ENCODE results near the gene LRRC46.

Gene LRRC46

GRCh38 chr17:47850692-47851573 lies 19.5 kb downstream of the LRRC46 start, which contains the start of gene SP6:
SP6 (minus strand) TSS chr17:47851163; CDS start chr17:47848429, 2,734 bp downstream.
- peak within 1 kb of the TSS; percentile 67 for H3K4me3 Mint-ChIP-seq
- no peak within 1 kb of the TSS for H3K27ac Mint-ChIP-seq
- peaks cover 26% of the 10 kb centered on the region for H3K4me1 Mint-ChIP-seq
- no peaks in the 10 kb centered on the region for H3K9me3 Mint-ChIP-seq
- ATAC-seq (peak; percentile 92), DNase-seq (ENCODE audit: low spot score in 2 of 2) (peak; percentile 51 to 74)
- H3K36me3 Mint-ChIP-seq = no peaks in the 10 kb centered on the region

- H3K36me3 Mint-ChIP-seq = no peaks in the 10 kb centered on the region
- DNase-seq (ENCODE audit: low spot score in 2 of 2) (no peak), ATAC-seq (no peak)
- peak overlapping the region; percentile 67 for H3K4me3 Mint-ChIP-seq
- peaks cover 25% of the 10 kb centered on the region for H3K4me1 Mint-ChIP-seq
- no peaks in the 10 kb centered on the region for H3K9me3 Mint-ChIP-seq
- no peak overlapping the region for H3K27ac Mint-ChIP-seq
Measured at GRCh38 chr17:47851764-47852112, 20.3 kb downstream of the LRRC46 start.

- H3K9me3 Mint-ChIP-seq = no peaks in the 10 kb centered on the region
- ATAC-seq (no peak), DNase-seq (ENCODE audit: low spot score in 2 of 2) (no peak)
- H3K27ac Mint-ChIP-seq = no peak overlapping the region
- H3K36me3 Mint-ChIP-seq = no peaks in the 10 kb centered on the region
- H3K4me1 Mint-ChIP-seq = peaks cover 19% of the 10 kb centered on the region
- H3K4me3 Mint-ChIP-seq = peak overlapping the region; percentile 67
Measured at GRCh38 chr17:47852113-47852949, 20.9 kb downstream of the LRRC46 start.

- H3K4me3 Mint-ChIP-seq = no peak overlapping the region
- no peak overlapping the region for H3K27ac Mint-ChIP-seq
- DNase-seq (ENCODE audit: low spot score in 2 of 2) = no peak
- peaks cover 19% of the 10 kb centered on the region for H3K4me1 Mint-ChIP-seq
- no peaks in the 10 kb centered on the region for H3K9me3 Mint-ChIP-seq
- ATAC-seq = no peak
- no peaks in the 10 kb centered on the region for H3K36me3 Mint-ChIP-seq
Measured at GRCh38 chr17:47853616-47854015, 22.1 kb downstream of the LRRC46 start.

GRCh38 chr17:47855737-47856136 lies 24.3 kb downstream of the LRRC46 start:
- DNase-seq (ENCODE audit: low spot score in 2 of 2) = no peak
- Mint-ChIP-seq H3K4me1 (peaks cover 13% of the 10 kb centered on the region), H3K9me3 (no peaks in the 10 kb centered on the region), H3K4me3 (no peak overlapping the region), H3K36me3 (no peaks in the 10 kb centered on the region), H3K27ac (no peak overlapping the region)
- ATAC-seq = no peak

- Mint-ChIP-seq H3K4me1 (peaks cover 9% of the 10 kb centered on the region), H3K36me3 (no peaks in the 10 kb centered on the region), H3K9me3 (no peaks in the 10 kb centered on the region), H3K27ac (no peak overlapping the region), H3K4me3 (no peak overlapping the region)
- DNase-seq (ENCODE audit: low spot score in 2 of 2) (no peak), ATAC-seq (no peak)
Measured at GRCh38 chr17:47856830-47857229, 25.4 kb downstream of the LRRC46 start.

- Mint-ChIP-seq H3K27ac (no peak overlapping the region), H3K4me1 (no peaks in the 10 kb centered on the region), H3K36me3 (no peaks in the 10 kb centered on the region), H3K4me3 (no peak overlapping the region), H3K9me3 (no peaks in the 10 kb centered on the region)
- ATAC-seq (no peak), DNase-seq (ENCODE audit: low spot score in 2 of 2) (no peak)
Measured at GRCh38 chr17:47857551-47858455, 26.3 kb downstream of the LRRC46 start.

- Mint-ChIP-seq H3K9me3 (no peaks in the 10 kb centered on the region), H3K4me1 (peaks cover 9% of the 10 kb centered on the region), H3K36me3 (no peaks in the 10 kb centered on the region), H3K4me3 (no peak overlapping the region), H3K27ac (no peak overlapping the region)
- ATAC-seq = no peak
- DNase-seq (ENCODE audit: low spot score in 2 of 2) = no peak
Measured at GRCh38 chr17:47860386-47860785, 28.9 kb downstream of the LRRC46 start.

- Mint-ChIP-seq H3K27ac (no peak overlapping the region), H3K9me3 (no peaks in the 10 kb centered on the region), H3K4me3 (no peak overlapping the region), H3K4me1 (peaks cover 9% of the 10 kb centered on the region), H3K36me3 (no peaks in the 10 kb centered on the region)
- ATAC-seq (peak; percentile 49), DNase-seq (ENCODE audit: low spot score in 2 of 2) (no peak)
Measured at GRCh38 chr17:47862621-47863440, 31.4 kb downstream of the LRRC46 start.

GRCh38 chr17:47864791-47865216 lies 33.3 kb downstream of the LRRC46 start:
- DNase-seq (ENCODE audit: low spot score in 2 of 2) (no peak), ATAC-seq (no peak)
- Mint-ChIP-seq H3K4me1 (peaks cover 9% of the 10 kb centered on the region), H3K4me3 (no peak overlapping the region), H3K27ac (no peak overlapping the region), H3K9me3 (no peaks in the 10 kb centered on the region), H3K36me3 (no peaks in the 10 kb centered on the region)

GRCh38 chr17:47866941-47867340 lies 35.5 kb downstream of the LRRC46 start:
- Mint-ChIP-seq H3K27ac (no peak overlapping the region), H3K4me3 (no peak overlapping the region), H3K9me3 (no peaks in the 10 kb centered on the region), H3K4me1 (peaks cover 9% of the 10 kb centered on the region), H3K36me3 (no peaks in the 10 kb centered on the region)
- DNase-seq (ENCODE audit: low spot score in 2 of 2) (no peak), ATAC-seq (no peak)

GRCh38 chr17:47867813-47868533 lies 36.5 kb downstream of the LRRC46 start:
- H3K27ac Mint-ChIP-seq = no peak overlapping the region
- DNase-seq (ENCODE audit: low spot score in 2 of 2) (no peak), ATAC-seq (peak; percentile 31)
- H3K4me1 Mint-ChIP-seq = peaks cover 8% of the 10 kb centered on the region
- no peaks in the 10 kb centered on the region for H3K36me3 Mint-ChIP-seq
- no peaks in the 10 kb centered on the region for H3K9me3 Mint-ChIP-seq
- H3K4me3 Mint-ChIP-seq = no peak overlapping the region

- no peak overlapping the region for H3K27ac Mint-ChIP-seq
Measured at GRCh38 chr17:47869114-47869513, 37.6 kb downstream of the LRRC46 start.

GRCh38 chr17:47870056-47870455 lies 38.6 kb downstream of the LRRC46 start:
- Mint-ChIP-seq H3K36me3 (no peaks in the 10 kb centered on the region), H3K27ac (no peak overlapping the region), H3K4me3 (no peak overlapping the region), H3K9me3 (no peaks in the 10 kb centered on the region), H3K4me1 (no peaks in the 10 kb centered on the region)
- ATAC-seq (no peak), DNase-seq (ENCODE audit: low spot score in 2 of 2) (no peak)

More at GRCh38 chr17:47869114-47869513, 37.6 kb downstream of the LRRC46 start:
- peaks cover 5% of the 10 kb centered on the region for H3K4me1 Mint-ChIP-seq
- DNase-seq (ENCODE audit: low spot score in 2 of 2) (no peak), ATAC-seq (no peak)
- no peaks in the 10 kb centered on the region for H3K9me3 Mint-ChIP-seq
- H3K4me3 Mint-ChIP-seq = no peak overlapping the region
- H3K36me3 Mint-ChIP-seq = no peaks in the 10 kb centered on the region

All from stimulated activated effector memory CD8-positive, alpha-beta T cell treated with anti-CD3 and anti-CD28 coated beads, Interleukin-12 subunit alpha, Interleukin-12 subunit beta, amount 100 ng/mL, for 72 hours (primary cell).